Natural killer cell (primary cell): Measurements from ENCODE around the gene B3GNT5. TPM values are rescaled to one million over a fixed set of nuclear protein-coding genes. Genes with fewer than 3 reads are reported as not detected.
"Not testable (repeated sequence)": the region's sequence is repeated elsewhere in the genome, so short reads cannot be mapped to it uniquely, and the experiment has no call there.

Source experiments
- ATAC-seq, 3 donors: fragments of 150-1000 bp in 2 of 3; fragments of 200-7000 bp in 1 of 3; cut with Tn5 transposase; 1 replicate in 1 of 3; 2 replicates in 2 of 3; pipeline ENCODE4 v1.10.0; 2021; ENCODE audit warnings: mild to moderate bottlenecking in 2 of 3, moderate library complexity in 2 of 3
- DNase-seq, 2 donors: peaks; one replicate each; pipeline versions ENCODE4 v3.0.0 to v3.0.0-alpha.2; 2013 to 2021; ENCODE audit warnings: mixed read lengths in 1 of 2
- H3K27ac ChIP-seq: one replicate; pipeline ENCODE4 v1.5.1; 2013; ENCODE audit warnings: mild to moderate bottlenecking, low read length
- H3K27me3 ChIP-seq: one replicate; pipeline ENCODE4 v1.6.1; 2013; ENCODE audit warnings: low read length; ENCODE audit not compliant: control insufficient read depth, insufficient read depth
- H3K36me3 ChIP-seq: one replicate; pipeline ENCODE4 v1.6.1; 2013; ENCODE audit warnings: low read length; ENCODE audit not compliant: control insufficient read depth, insufficient read depth
- H3K4me1 ChIP-seq: one replicate; pipeline ENCODE4 v1.6.1; 2013; ENCODE audit warnings: low read length; ENCODE audit not compliant: control insufficient read depth, insufficient read depth
- H3K4me3 ChIP-seq: one replicate; pipeline ENCODE4 v1.5.1; 2013; ENCODE audit warnings: low read length
- H3K9me3 ChIP-seq: one replicate; pipeline ENCODE4 v1.6.1; 2013; ENCODE audit warnings: low read length; ENCODE audit not compliant: control insufficient read depth, insufficient read depth
- H3K27ac Mint-ChIP-seq, 2 donors: one replicate each; pipeline ENCODE4 v1.8.0; 2022; ENCODE audit warnings: mild to moderate bottlenecking in 2 of 2, mixed read lengths in 2 of 2, moderate library complexity in 1 of 2
- H3K27me3 Mint-ChIP-seq, 2 donors: one replicate each; pipeline ENCODE4 v1.8.0; 2022; ENCODE audit warnings: low read depth in 2 of 2, mixed read lengths in 2 of 2
- H3K36me3 Mint-ChIP-seq: one replicate; pipeline ENCODE4 v1.8.0; 2022; ENCODE audit warnings: mixed read lengths
- H3K4me1 Mint-ChIP-seq, 2 donors: one replicate each; pipeline ENCODE4 v1.8.0; 2022; ENCODE audit warnings: mixed read lengths in 2 of 2
- H3K4me3 Mint-ChIP-seq: one replicate; pipeline ENCODE4 v1.8.0; 2022; ENCODE audit warnings: mild to moderate bottlenecking, moderate library complexity, mixed read lengths
- H3K9me3 Mint-ChIP-seq, 2 donors: one replicate each; pipeline ENCODE4 v1.8.0; 2022; ENCODE audit warnings: mixed read lengths in 2 of 2
- CTCF ChIP-seq: fragments of 200-600 bp; IDR thresholded peaks from one replicate; pipeline ENCODE4 v1.8.0; 2022; ENCODE audit warnings: antibody characterized with exemption
- WGBS: methylation state at CpG from one replicate; pipeline ENCODE4 v1.1.7; 2013; ENCODE audit warnings: missing lambda C conversion rate; ENCODE audit not compliant: insufficient coverage; 5-methylcytosine and 5-hydroxymethylcytosine counted together
- intact Hi-C: fragments of 100-400 bp; cut with micrococcal nuclease; formaldehyde crosslinking; loops from one replicate; pipeline ENCODE4 v1.14.2; 2022
- total RNA-seq, 4 donors: library from RNA; stranded (reverse); fragments of 120-200 nt in 1 of 4; gene quantifications; one replicate each; pipeline versions ENCODE4 v1.2.3 to v1.2.4, GENCODE V29; 2013 to 2022

The B3GNT5 gene
- total RNA-seq, 3 donors from 2014 or later (not counting 1 experiment from before 2014, with no cell fraction given), result 1.2 to 4.5 (median 3.4) TPM

- peaks cover 7% of the 10 kb centered on the region in 2 donors for H3K27me3 Mint-ChIP-seq
- intact Hi-C loops, result no loop called here
- WGBS, result no CpG with 5 or more reads among the region's 1 CpG
These were observed 23.9 kb upstream of the B3GNT5 start for GRCh38 chr3:183229178-183229577.

GRCh38 chr3:183230251-183230650 is 22.8 kb upstream of the B3GNT5 start:
- H3K27ac ChIP-seq, H3K4me1 ChIP-seq, H3K27ac Mint-ChIP-seq, H3K36me3 Mint-ChIP-seq, H3K27me3 ChIP-seq, H3K4me3 Mint-ChIP-seq, H3K27me3 Mint-ChIP-seq, H3K9me3 Mint-ChIP-seq, intact Hi-C loops, ATAC-seq, H3K36me3 ChIP-seq, H3K4me1 Mint-ChIP-seq, DNase-seq, H3K9me3 ChIP-seq, H3K4me3 ChIP-seq: not testable (repeated sequence)
- WGBS, result 87% methylated on average over 1 of the region's 8 CpGs

More at GRCh38 chr3:183229178-183229577, 23.9 kb upstream of the B3GNT5 start:
- no peak for ATAC-seq
- no peaks in the 10 kb centered on the region for H3K36me3 Mint-ChIP-seq
- H3K4me1 Mint-ChIP-seq, result peaks cover 11 to 12% of the 10 kb centered on the region in 2 donors
- Histone ChIP-seq H3K9me3 (no peaks in the 10 kb centered on the region), H3K27me3 (no peaks in the 10 kb centered on the region), H3K4me3 (no peak overlapping the region), H3K4me1 (peaks cover 7% of the 10 kb centered on the region), H3K27ac (no peak overlapping the region), H3K36me3 (no peaks in the 10 kb centered on the region)
- H3K4me3 Mint-ChIP-seq, result no peak overlapping the region
- DNase-seq, result no peak
- H3K9me3 Mint-ChIP-seq, result no peaks in the 10 kb centered on the region
- no peak overlapping the region for H3K27ac Mint-ChIP-seq
- TF ChIP-seq CTCF, result no peak

- H3K36me3 Mint-ChIP-seq, result no peaks in the 10 kb centered on the region
- Histone ChIP-seq H3K4me3 (no peak overlapping the region), H3K9me3 (no peaks in the 10 kb centered on the region), H3K36me3 (no peaks in the 10 kb centered on the region), H3K27ac (no peak overlapping the region), H3K4me1 (no peaks in the 10 kb centered on the region), H3K27me3 (no peaks in the 10 kb centered on the region)
- intact Hi-C loops, result no loop called here
- H3K4me1 Mint-ChIP-seq, result no peaks in the 10 kb centered on the region
- 85% methylated on average over 1 of the region's 3 CpGs for WGBS
- H3K9me3 Mint-ChIP-seq, result no peaks in the 10 kb centered on the region
- peaks cover 7% of the 10 kb centered on the region in 2 donors for H3K27me3 Mint-ChIP-seq
- TF ChIP-seq CTCF, result no peak
- DNase-seq (no peak), ATAC-seq (no peak)
- H3K4me3 Mint-ChIP-seq, result no peak overlapping the region
- H3K27ac Mint-ChIP-seq, result no peak overlapping the region
These were observed 22.2 kb upstream of the B3GNT5 start for GRCh38 chr3:183230826-183231225.

GRCh38 chr3:183233966-183234365 is 19.1 kb upstream of the B3GNT5 start:
- no peak overlapping the region for H3K4me3 ChIP-seq
- no peak for TF ChIP-seq CTCF
- H3K9me3 ChIP-seq, result no peaks in the 10 kb centered on the region
- 27% methylated on average over 4 of the region's 4 CpGs for WGBS
- ATAC-seq (no peak), DNase-seq (no peak)
- no peaks in the 10 kb centered on the region for H3K4me1 ChIP-seq
- Mint-ChIP-seq H3K36me3 (no peaks in the 10 kb centered on the region), H3K27ac (no peak overlapping the region), H3K27me3 (peaks cover 4 to 7% of the 10 kb centered on the region in 2 donors), H3K9me3 (no peaks in the 10 kb centered on the region), H3K4me3 (no peak overlapping the region), H3K4me1 (no peaks in the 10 kb centered on the region)
- no peak overlapping the region for H3K27ac ChIP-seq
- intact Hi-C loops, result no loop called here
- no peaks in the 10 kb centered on the region for H3K27me3 ChIP-seq
- H3K36me3 ChIP-seq, result no peaks in the 10 kb centered on the region
